Mesenchymal stem cell (in vitro differentiated cells and primary cell): ENCODE measurements around the gene DCST2. TPM values are rescaled to one million over a fixed set of nuclear protein-coding genes. Genes with fewer than 3 reads are reported as not detected.

Source experiments
- DNase-seq: peaks from one replicate; pipeline ENCODE4 v3.0.0-alpha.2; 2013
- H2AFZ ChIP-seq: one replicate; pipeline ENCODE4 v1.6.1; 2013; ENCODE audit warnings: low read depth, mild to moderate bottlenecking, control low read depth, inconsistent platforms, low read length, moderate library complexity
- H2AK5ac ChIP-seq: 2 replicates; pipeline ENCODE4 v1.6.1; 2013; ENCODE audit warnings: low read length, moderate library complexity, mild to moderate bottlenecking, inconsistent platforms; ENCODE audit not compliant: severe bottlenecking
- H2BK120ac ChIP-seq: one replicate; pipeline ENCODE4 v1.6.1; 2013; ENCODE audit warnings: low read depth, mild to moderate bottlenecking, inconsistent platforms, low read length, moderate library complexity
- H2BK12ac ChIP-seq, 2 experiments: one replicate each; pipeline ENCODE4 v1.6.1; 2013; ENCODE audit warnings: inconsistent platforms in 2 of 2, low read length in 2 of 2, mild to moderate bottlenecking in 2 of 2, moderate library complexity in 2 of 2, control low read depth in 1 of 2
- H2BK15ac ChIP-seq: one replicate; pipeline ENCODE4 v1.6.1; 2013; ENCODE audit warnings: mild to moderate bottlenecking, low read depth, inconsistent platforms; ENCODE audit not compliant: poor library complexity, severe bottlenecking
- H2BK5ac ChIP-seq: 2 replicates; pipeline ENCODE4 v1.6.1; 2013; ENCODE audit warnings: low read depth, mild to moderate bottlenecking, low read length, control low read depth, inconsistent platforms; ENCODE audit not compliant: poor library complexity, severe bottlenecking
- H3K14ac ChIP-seq, 2 experiments: one replicate each; pipeline ENCODE4 v1.6.1; 2013; ENCODE audit warnings: inconsistent platforms in 2 of 2, low read length in 2 of 2, control low read depth in 1 of 2, mild to moderate bottlenecking in 1 of 2, moderate library complexity in 1 of 2
- H3K18ac ChIP-seq, 2 experiments: one replicate each; pipeline ENCODE4 v1.6.1; 2013; ENCODE audit warnings: inconsistent platforms in 2 of 2, low read length in 2 of 2, control low read depth in 1 of 2, low read depth in 1 of 2, mild to moderate bottlenecking in 1 of 2
- H3K23ac ChIP-seq, 2 experiments: one replicate each; pipeline ENCODE4 v1.6.1; 2013; ENCODE audit warnings: inconsistent platforms in 2 of 2, low read length in 2 of 2, mild to moderate bottlenecking in 2 of 2, moderate library complexity in 2 of 2, control low read depth in 1 of 2
- H3K27ac ChIP-seq: 2 replicates; pipeline ENCODE4 v1.5.1; 2013; ENCODE audit warnings: mild to moderate bottlenecking, moderate library complexity, low read length, control low read depth, inconsistent platforms; ENCODE audit not compliant: poor library complexity, severe bottlenecking
- H3K27me3 ChIP-seq, 2 experiments: 2 replicates each; pipeline versions ENCODE4 v1.6.1 to v1.7.0; 2013; ENCODE audit warnings: low read length in 2 of 2, mild to moderate bottlenecking in 2 of 2, moderate library complexity in 2 of 2, control low read depth in 1 of 2, inconsistent platforms in 1 of 2; ENCODE audit not compliant: control insufficient read depth in 1 of 2, insufficient read depth in 1 of 2
- H3K36me3 ChIP-seq, 2 experiments: 2 replicates each; pipeline versions ENCODE4 v1.6.1 to v1.7.0; 2013; ENCODE audit warnings: low read length in 2 of 2, control low read depth in 1 of 2, inconsistent platforms in 1 of 2, low read depth in 1 of 2, mild to moderate bottlenecking in 1 of 2; ENCODE audit not compliant: insufficient read depth in 2 of 2, control insufficient read depth in 1 of 2
- H3K4ac ChIP-seq, 2 experiments: one replicate each; pipeline ENCODE4 v1.6.1; 2013; ENCODE audit warnings: inconsistent platforms in 2 of 2, low read length in 2 of 2, mild to moderate bottlenecking in 2 of 2, moderate library complexity in 2 of 2, control low read depth in 1 of 2, low read depth in 1 of 2
- H3K4me1 ChIP-seq: 2 replicates; pipeline ENCODE4 v1.6.1; 2013; ENCODE audit warnings: low read depth, low read length, control low read depth; ENCODE audit not compliant: control insufficient read depth, insufficient read depth
- H3K4me2 ChIP-seq: 2 replicates; pipeline ENCODE4 v1.6.1; 2013; ENCODE audit warnings: low read length, mild to moderate bottlenecking, inconsistent platforms; ENCODE audit not compliant: poor library complexity, severe bottlenecking
- H3K4me3 ChIP-seq, 2 experiments: 2 replicates each; pipeline versions ENCODE4 v1.5.1 to v1.7.0; 2013; ENCODE audit warnings: low read length in 2 of 2, mild to moderate bottlenecking in 2 of 2, control low read depth in 1 of 2, low read depth in 1 of 2; ENCODE audit not compliant: insufficient read depth in 1 of 2
- H3K79me1 ChIP-seq: replicated peaks from 2 replicates; pipeline ENCODE4 v1.6.1; 2013; ENCODE audit warnings: mild to moderate bottlenecking, control low read depth, low read length, inconsistent platforms; ENCODE audit not compliant: poor library complexity, severe bottlenecking
- H3K9ac ChIP-seq: 2 replicates; pipeline ENCODE4 v1.7.0; 2013; ENCODE audit warnings: mild to moderate bottlenecking, low read length, moderate library complexity
- H3K9me3 ChIP-seq: 2 replicates; pipeline ENCODE4 v1.7.0; 2013; ENCODE audit warnings: mild to moderate bottlenecking, low read length; ENCODE audit not compliant: control insufficient read depth
- H4K8ac ChIP-seq: one replicate; pipeline ENCODE4 v1.6.1; 2013; ENCODE audit warnings: inconsistent platforms, mild to moderate bottlenecking, low read length, moderate library complexity
- H4K91ac ChIP-seq: one replicate; pipeline ENCODE4 v1.6.1; 2013; ENCODE audit warnings: mild to moderate bottlenecking, low read length, inconsistent platforms
- WGBS: methylation state at CpG from one replicate; pipeline ENCODE4 v1.1.7; 2013; ENCODE audit warnings: mixed read lengths; 5-methylcytosine and 5-hydroxymethylcytosine counted together
- small RNA-seq: library from polyadenylated mRNA; stranded (forward); fragments of <200 nt; extraction: miRNeasy Mini kit (QIAGEN cat#:217004); gene quantifications from one replicate; pipeline ENCODE3, GENCODE V24; 2013; ENCODE audit warnings: low read depth

The DCST2 gene

DNA sequence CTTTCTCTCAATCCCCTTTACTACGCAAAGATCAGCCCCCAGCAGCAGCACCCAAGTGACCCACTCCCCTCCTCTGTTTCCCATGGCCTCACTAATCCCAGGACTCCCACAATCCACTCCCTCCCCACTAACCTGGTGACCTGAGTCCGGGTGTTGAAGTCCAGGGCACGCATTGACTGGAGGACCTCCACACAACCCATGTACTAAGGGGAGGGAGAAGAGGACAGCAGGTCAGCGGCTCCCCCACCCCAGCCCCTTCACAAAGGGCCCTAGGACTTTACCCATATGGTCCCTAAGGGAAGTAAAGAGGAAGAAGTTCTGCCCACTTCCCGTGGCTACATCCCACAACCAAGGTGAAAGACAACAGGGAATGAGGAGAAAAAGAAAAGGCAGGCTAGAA lies 64.3 kb downstream of the DCST2 start:
- peak overlapping the region; percentile 42 for H4K8ac ChIP-seq
- H4K91ac ChIP-seq, result no peak overlapping the region
- H2BK12ac ChIP-seq, result no peak overlapping the region
- H3K14ac ChIP-seq, result peak overlapping the region in 1 of 2 experiments; percentile 76
- no peak overlapping the region for H3K23ac ChIP-seq
- H2AFZ ChIP-seq, result no peak overlapping the region
- peak overlapping the region; percentile 48 to 84 for H3K18ac ChIP-seq
- H2AK5ac ChIP-seq, result peak overlapping the region; percentile 55
- H3K79me1 ChIP-seq, result no peaks in the 10 kb centered on the region
- peak overlapping the region in 1 of 2 experiments; percentile 5 for H3K4ac ChIP-seq
- peak overlapping the region; percentile 89 for H3K4me2 ChIP-seq
- H2BK5ac ChIP-seq, result no peak overlapping the region
- H3K4me1 ChIP-seq, result peaks cover 37% of the 10 kb centered on the region
- peak overlapping the region; percentile 70 to 90 for H3K4me3 ChIP-seq
- no peak for DNase-seq
- H3K27me3 ChIP-seq, result no peaks in the 10 kb centered on the region
- H3K36me3 ChIP-seq, result peaks cover 42 to 43% of the 10 kb centered on the region in 2 experiments
- WGBS, result 46% methylated on average over 1 of the region's 5 CpGs
- H3K9ac ChIP-seq, result peak overlapping the region; percentile 98
- H2BK120ac ChIP-seq, result no peak overlapping the region
- peak overlapping the region; percentile 39 for H2BK15ac ChIP-seq
- peak overlapping the region; percentile 12 for H3K27ac ChIP-seq
- H3K9me3 ChIP-seq, result no peaks in the 10 kb centered on the region

DNA sequence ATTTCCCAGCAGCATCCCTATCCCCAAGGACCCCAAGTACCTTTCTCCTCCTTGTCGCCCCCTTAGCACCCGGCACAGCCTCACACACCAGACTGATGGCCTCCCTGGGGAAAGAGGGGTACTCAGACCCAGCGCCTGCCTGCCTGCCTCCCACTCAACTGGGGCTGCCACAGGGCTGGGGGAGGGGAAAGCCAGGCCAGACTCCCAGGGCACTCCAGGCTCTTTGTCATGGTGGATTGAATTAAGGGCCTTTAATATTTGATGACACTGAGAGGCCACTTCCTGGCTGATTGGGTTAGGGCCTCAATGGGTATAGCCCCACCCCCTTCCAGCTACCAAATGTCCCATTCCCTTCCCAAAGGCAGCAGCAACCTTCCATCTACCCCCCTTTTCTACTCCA lies 64.8 kb downstream of the DCST2 start:
- no peaks in the 10 kb centered on the region for H3K9me3 ChIP-seq
- H2AK5ac ChIP-seq, result peak overlapping the region; percentile 80
- no peak overlapping the region for H2BK15ac ChIP-seq
- H4K91ac ChIP-seq, result peak overlapping the region; percentile 31
- 85% methylated on average over 2 of the region's 3 CpGs for WGBS
- H2BK120ac ChIP-seq, result no peak overlapping the region
- H3K27ac ChIP-seq, result peak overlapping the region; percentile 22
- H3K36me3 ChIP-seq, result peaks cover 47 to 48% of the 10 kb centered on the region in 2 experiments
- H4K8ac ChIP-seq, result peak overlapping the region; percentile 42
- H3K23ac ChIP-seq, result peak overlapping the region in 1 of 2 experiments; percentile 63
- peak overlapping the region in 1 of 2 experiments; percentile 83 for H2BK12ac ChIP-seq
- peaks cover 37% of the 10 kb centered on the region for H3K4me1 ChIP-seq
- H3K79me1 ChIP-seq, result no peaks in the 10 kb centered on the region
- peak overlapping the region; percentile 89 for H3K4me2 ChIP-seq
- H2AFZ ChIP-seq, result no peak overlapping the region
- peak overlapping the region; percentile 70 to 90 for H3K4me3 ChIP-seq
- H3K18ac ChIP-seq, result peak overlapping the region in 1 of 2 experiments; percentile 84
- peak overlapping the region; percentile 5 to 37 for H3K4ac ChIP-seq
- peak overlapping the region; percentile 98 for H3K9ac ChIP-seq
- no peaks in the 10 kb centered on the region for H3K27me3 ChIP-seq
- DNase-seq, result no peak
- H2BK5ac ChIP-seq, result no peak overlapping the region
- H3K14ac ChIP-seq, result peak overlapping the region in 1 of 2 experiments; percentile 96

Small RNA genes lying within 50 kb of the gene (small RNA-seq; reads per million reads assigned to genes)
- not detected for gene MIR4258
